NAMALWA (cell line): ENCODE measurements around the gene PIH1D1.

Experiments used
- DNase-seq: peaks from one replicate; pipeline ENCODE4 v3.0.0-alpha.2; 2015; ENCODE audit warnings: low spot score

Gene PIH1D1

GRCh38 chr19:49420227-49420626 is 31.4 kb downstream of the PIH1D1 start:
- no peak for DNase-seq

GRCh38 chr19:49419173-49419572 is 32.4 kb downstream of the PIH1D1 start:
- DNase-seq: no peak

- no peak for DNase-seq
Measured at GRCh38 chr19:49418511-49418910, 33.1 kb downstream of the PIH1D1 start.

GRCh38 chr19:49417088-49417487 is 34.5 kb downstream of the PIH1D1 start:
- no peak for DNase-seq

- no peak for DNase-seq
Measured at GRCh38 chr19:49415810-49416200, 35.8 kb downstream of the PIH1D1 start.

- DNase-seq: no peak
Measured at GRCh38 chr19:49415102-49415809, 36.4 kb downstream of the PIH1D1 start.

- DNase-seq: no peak
Measured at GRCh38 chr19:49414256-49414655, 37.4 kb downstream of the PIH1D1 start.

GRCh38 chr19:49413348-49413747 is 38.3 kb downstream of the PIH1D1 start:
- no peak for DNase-seq

- DNase-seq: no peak
Measured at GRCh38 chr19:49411681-49412326, 39.8 kb downstream of the PIH1D1 start.

- peak; percentile 69 for DNase-seq
Measured at GRCh38 chr19:49409441-49410029, 42.1 kb downstream of the PIH1D1 start.

- DNase-seq: no peak
Measured at GRCh38 chr19:49408816-49409440, 42.7 kb downstream of the PIH1D1 start.

GRCh38 chr19:49407482-49408015 is 44.1 kb downstream of the PIH1D1 start:
- no peak for DNase-seq

GRCh38 chr19:49407079-49407478 is 44.5 kb downstream of the PIH1D1 start:
- DNase-seq: no peak

GRCh38 chr19:49403404-49404187 is 48.0 kb downstream of the PIH1D1 start:
- peak; percentile 69 for DNase-seq

GRCh38 chr19:49400029-49400428 is 51.6 kb downstream of the PIH1D1 start:
- DNase-seq: no peak

- no peak for DNase-seq
Measured at GRCh38 chr19:49398931-49399330, 52.7 kb downstream of the PIH1D1 start.

GRCh38 chr19:49398001-49398615 is 53.5 kb downstream of the PIH1D1 start:
- no peak for DNase-seq

GRCh38 chr19:49396738-49397505 is 54.7 kb downstream of the PIH1D1 start:
- DNase-seq: no peak
